GM18505 (cell line): ENCODE measurements around the gene LDLRAD4.

Experiments used
- ATAC-seq: cut with Tn5 transposase; IDR thresholded peaks from one replicate; pipeline ENCODE4 v1.9.1; 2021; ENCODE audit not compliant: unreplicated experiment
- POLR2A ChIP-seq: IDR thresholded peaks from 4 replicates; pipeline ENCODE4 v1.6.1; 2011; ENCODE audit warnings: borderline replicate concordance; ENCODE audit not compliant: insufficient read depth, insufficient read length; ENCODE audit errors: extremely low read depth

LDLRAD4 gene

GRCh38 chr18:13185675-13186198 lies 32.8 kb upstream of the LDLRAD4 start:
- ATAC-seq = no peak
- no peak for TF ChIP-seq POLR2A

DNA sequence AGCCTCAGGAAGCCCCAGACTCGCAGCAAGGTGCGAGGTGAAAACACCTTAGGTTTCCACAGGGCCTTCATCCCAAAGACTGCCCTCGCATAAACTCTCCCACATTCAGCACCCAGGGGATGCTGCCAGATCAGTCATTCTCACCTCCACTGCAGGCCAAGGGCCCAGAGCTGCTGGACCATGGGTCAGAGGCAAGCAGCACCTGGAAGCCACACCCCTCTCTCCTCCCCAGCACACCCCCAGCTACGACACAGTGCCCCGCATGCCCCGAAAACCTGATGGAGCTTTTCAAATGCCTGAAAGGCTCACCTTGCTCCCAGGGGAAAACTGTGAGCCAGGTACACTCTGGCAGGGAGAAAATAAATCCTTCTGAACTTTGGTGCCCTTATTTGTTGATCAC lies 31.9 kb upstream of the LDLRAD4 start:
- no peak for ATAC-seq
- no peak for TF ChIP-seq POLR2A

GRCh38 chr18:13187498-13187897 lies 31.1 kb upstream of the LDLRAD4 start:
- no peak for TF ChIP-seq POLR2A

GRCh38 chr18:13191031-13191430 lies 27.5 kb upstream of the LDLRAD4 start:
- ATAC-seq = no peak
- TF ChIP-seq POLR2A = no peak

More at GRCh38 chr18:13187498-13187897, 31.1 kb upstream of the LDLRAD4 start:
- no peak for ATAC-seq

- no peak for ATAC-seq
- no peak for TF ChIP-seq POLR2A
These were observed 26.8 kb upstream of the LDLRAD4 start for GRCh38 chr18:13191779-13192178.

DNA sequence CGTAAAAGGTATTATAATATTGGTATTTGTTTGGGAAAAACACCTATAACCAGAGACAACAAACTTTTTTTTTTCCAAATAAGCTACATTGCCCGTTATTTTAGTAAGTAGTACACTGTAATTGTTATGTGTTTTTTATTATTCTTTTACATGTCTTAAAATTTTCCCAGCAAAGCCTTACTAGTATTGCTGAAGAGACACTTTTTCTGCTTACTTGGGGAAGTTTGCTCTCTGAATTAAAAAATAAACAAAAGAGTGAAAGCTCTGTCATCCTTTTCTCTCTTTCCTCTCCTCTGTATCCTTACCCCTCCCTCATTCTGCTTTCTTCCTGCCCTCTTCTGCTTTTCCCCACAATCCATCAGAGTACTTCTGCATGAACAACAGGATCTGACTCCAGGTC lies 25.6 kb upstream of the LDLRAD4 start:
- no peak for TF ChIP-seq POLR2A
- no peak for ATAC-seq

DNA sequence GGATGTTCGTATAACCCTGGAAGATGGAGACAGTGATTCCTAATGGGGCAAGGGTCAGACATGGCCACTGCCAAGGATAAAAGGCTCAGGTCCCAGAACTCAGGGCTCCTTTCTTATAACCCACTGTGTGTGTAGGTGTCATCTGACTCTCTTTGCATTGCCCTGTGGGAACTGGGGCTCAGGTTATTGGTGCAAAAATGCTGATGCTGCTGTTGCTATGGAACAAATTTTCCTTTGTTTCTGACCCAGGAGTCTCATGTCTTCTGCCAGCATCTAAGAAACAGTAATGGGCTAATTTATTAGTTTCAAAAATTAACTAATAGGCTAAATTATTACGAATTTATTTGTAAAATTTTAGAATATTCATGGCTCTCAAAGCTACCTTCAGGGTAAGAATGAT lies 24.3 kb upstream of the LDLRAD4 start:
- no peak for ATAC-seq
- no peak for TF ChIP-seq POLR2A

DNA sequence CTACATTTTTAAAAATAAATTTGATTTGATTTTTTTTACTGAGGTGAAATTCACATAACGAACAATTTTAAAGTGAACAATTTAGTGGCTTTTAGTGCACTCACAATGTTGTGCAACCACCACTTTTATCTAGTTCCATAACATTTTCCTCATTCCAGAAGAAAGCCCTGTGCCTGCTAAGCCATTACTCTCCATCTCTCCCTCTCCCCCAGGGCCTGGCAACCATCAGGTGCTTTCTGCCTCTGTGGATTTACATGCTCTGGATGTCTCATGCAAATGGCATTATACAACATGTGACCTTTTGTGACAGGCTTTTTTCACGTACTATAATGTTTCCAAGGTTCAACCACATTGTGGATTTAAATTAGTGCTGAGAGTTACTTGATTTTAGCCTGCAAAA lies 19.9 kb upstream of the LDLRAD4 start:
- no peak for TF ChIP-seq POLR2A
- ATAC-seq = no peak

GRCh38 chr18:13199169-13199568 lies 19.4 kb upstream of the LDLRAD4 start:
- no peak for TF ChIP-seq POLR2A
- ATAC-seq = no peak

DNA sequence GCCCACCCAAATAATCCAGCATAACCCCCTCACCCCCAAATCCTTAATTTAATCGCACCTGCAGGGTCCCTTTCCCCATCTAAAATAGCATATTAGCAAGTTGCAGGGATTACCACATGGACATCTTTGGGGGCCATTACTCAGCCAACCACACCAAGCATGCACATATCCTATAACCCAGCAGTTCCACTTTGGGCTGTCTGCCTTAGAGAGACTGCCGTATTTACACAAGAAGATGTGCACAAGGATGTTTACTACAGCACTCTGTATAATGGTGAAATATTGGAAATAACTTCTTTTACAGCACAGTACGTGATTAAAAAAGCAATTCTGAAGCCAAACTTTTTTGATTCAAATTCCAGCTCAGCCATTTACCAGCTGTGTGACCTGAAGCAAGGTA lies 17.3 kb upstream of the LDLRAD4 start:
- TF ChIP-seq POLR2A = no peak
- no peak for ATAC-seq

DNA sequence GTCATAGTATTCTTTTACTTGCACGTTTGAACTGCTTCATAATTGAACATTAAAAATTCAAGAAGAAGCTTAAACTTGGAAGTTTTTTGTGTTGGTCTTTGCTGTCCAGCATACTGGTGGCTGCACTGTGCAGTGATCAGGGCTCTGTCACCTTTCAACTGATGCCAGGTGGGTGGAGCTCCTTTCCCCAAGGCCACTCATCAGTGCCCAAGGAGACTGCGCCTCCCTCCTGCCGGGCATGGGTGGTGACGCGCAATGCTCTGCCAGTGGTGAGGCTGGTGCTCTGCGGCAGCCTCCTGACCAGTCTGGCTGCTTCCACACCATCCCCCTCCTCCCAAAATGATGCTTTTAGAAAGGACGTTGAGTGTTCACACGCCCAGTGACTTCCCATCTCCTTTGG lies 16.0 kb upstream of the LDLRAD4 start:
- no peak for ATAC-seq
- TF ChIP-seq POLR2A = no peak

DNA sequence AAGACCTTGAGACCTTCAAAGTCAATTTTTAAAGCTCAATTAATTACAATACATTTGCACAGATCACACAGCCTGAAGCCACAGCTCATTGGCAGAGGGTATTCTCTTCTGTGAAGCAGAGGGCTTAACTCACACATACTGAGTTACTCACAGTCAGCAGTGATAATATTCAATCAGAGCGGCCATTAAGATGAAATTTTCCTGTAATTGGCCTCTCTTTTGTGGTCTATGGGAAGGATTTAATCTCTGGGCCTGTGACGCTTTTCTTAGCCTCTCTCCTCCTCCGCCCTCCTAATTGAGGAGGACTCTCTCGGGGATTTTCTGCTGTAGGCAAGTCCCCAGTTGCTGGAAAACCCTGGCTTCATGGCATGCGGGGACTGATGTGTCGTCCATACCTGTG lies 12.3 kb upstream of the LDLRAD4 start:
- TF ChIP-seq POLR2A = no peak
- ATAC-seq = no peak

GRCh38 chr18:13207294-13207693 lies 11.3 kb upstream of the LDLRAD4 start:
- ATAC-seq = no peak
- no peak for TF ChIP-seq POLR2A

DNA sequence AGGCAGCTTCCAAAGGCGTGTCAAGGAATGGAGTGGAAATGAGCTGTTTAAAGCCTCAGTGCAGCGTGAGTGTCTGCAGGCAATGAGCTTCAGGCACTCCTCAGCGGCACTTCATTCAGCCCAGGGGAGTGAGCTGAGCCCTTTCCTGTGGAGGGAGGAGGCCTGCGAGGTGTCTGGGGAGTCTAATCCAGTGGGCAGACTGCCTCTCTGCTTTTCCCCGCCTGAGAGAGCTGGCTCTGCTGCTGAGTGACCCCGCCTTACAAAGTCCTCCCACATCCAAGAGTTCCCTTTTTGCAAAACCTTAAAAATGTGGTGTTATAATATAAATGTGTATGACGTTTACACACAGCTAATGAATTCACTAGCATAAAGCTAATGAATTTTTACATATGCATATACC lies 7.0 kb upstream of the LDLRAD4 start:
- no peak for ATAC-seq
- TF ChIP-seq POLR2A = no peak
